Heart right ventricle (tissue), 16 donors: ENCODE data around the gene SLC3A2. TPM values are rescaled to one million over a fixed set of nuclear protein-coding genes. Genes with fewer than 3 reads are reported as not detected.

ENCODE experiments used
- ATAC-seq, 8 donors: fragments of 200-7000 bp; cut with Tn5 transposase; one replicate each; pipeline ENCODE4 v1.9.1; 2020; ENCODE audit warnings: mild to moderate bottlenecking in 8 of 8, moderate library complexity in 8 of 8, moderate number of reproducible peaks in 1 of 8
- DNase-seq, 2 donors: peaks; one replicate each; pipeline ENCODE4 v3.0.0-alpha.2; 2020
- H3K27ac ChIP-seq, 10 donors: fragments of 200-600 bp; sonication (generic) in 2 of 10; one replicate each; pipeline versions ENCODE4 v1.5.0 to v1.8.0; 2020 to 2022; ENCODE audit warnings: mild to moderate bottlenecking in 3 of 10
- H3K27me3 ChIP-seq, 7 donors: fragments of 200-600 bp; one replicate each; pipeline ENCODE4 v1.8.0; 2021 to 2022; ENCODE audit warnings: mild to moderate bottlenecking in 2 of 7
- H3K36me3 ChIP-seq, 9 donors: fragments of 200-600 bp; sonication (generic) in 1 of 9; one replicate each; pipeline versions ENCODE4 v1.5.0 to v1.8.0; 2020 to 2022; ENCODE audit warnings: mild to moderate bottlenecking in 2 of 9
- H3K4me1 ChIP-seq, 9 donors: fragments of 200-600 bp; sonication (generic) in 1 of 9; one replicate each; pipeline versions ENCODE4 v1.5.0 to v1.8.0; 2020 to 2022; ENCODE audit warnings: mild to moderate bottlenecking in 4 of 9
- H3K4me3 ChIP-seq, 10 donors: fragments of 200-600 bp; sonication (generic) in 2 of 10; one replicate each; pipeline versions ENCODE4 v1.5.0 to v1.8.0; 2020 to 2022; ENCODE audit warnings: mild to moderate bottlenecking in 7 of 10, moderate library complexity in 2 of 10
- H3K9me3 ChIP-seq, 11 donors: fragments of 200-600 bp in 10 of 11; sonication (generic) in 2 of 11; one replicate each; pipeline versions ENCODE4 v1.5.0 to v1.8.0; 2013 to 2022; ENCODE audit warnings: mild to moderate bottlenecking in 2 of 11, control low read depth in 1 of 11, moderate library complexity in 1 of 11
- WGBS, 2 donors: extraction: QIAGEN DNeasy Blood & Tissue Kit; methylation state at CpG; one replicate each; pipeline ENCODE4 v1.1.7; 2013; ENCODE audit warnings: inconsistent platforms in 1 of 2; 5-methylcytosine and 5-hydroxymethylcytosine counted together
- intact Hi-C, 10 donors: fragments of 100-400 bp; cut with DNase I; formaldehyde crosslinking; loops; one replicate each; pipeline versions ENCODE4 v1.11.1 to v1.14.2; 2022
- polyA plus RNA-seq, 2 donors: library from polyadenylated mRNA; stranded (reverse); fragments of 200-250 nt; gene quantifications; one replicate each; pipeline ENCODE4 v1.2.3, GENCODE V29; 2013
- total RNA-seq, 10 donors: library from RNA; stranded (reverse); fragmentation: NEBNext Ultra II Directional in 3 of 10; extraction: Animal tissue kit (Norgen Biotek cat#: 25700) in 3 of 10; gene quantifications; one replicate each; pipeline versions ENCODE4 v1.2.1 to v1.2.4, GENCODE V29; 2021 to 2023
- TF ChIP-seq, protein P1 (sequence below), 9 donors: fragments of 200-600 bp; sonication (generic) in 2 of 9; IDR thresholded peaks; one replicate each; pipeline versions ENCODE4 v1.5.0 to v1.8.0; 2021 to 2022; ENCODE audit warnings: antibody characterized with exemption in 9 of 9, mild to moderate bottlenecking in 5 of 9, moderate library complexity in 1 of 9
- donor health status: Arrhythmogenic right ventricular cardiomyopathy.
- donor health status: ischemic (EF 13 %, LVEDD 7.1; RV severe dilation, severe dysfunction).
- donor health status: healthy with polysubstance abuse.
- donor health status: DM: no; HTN: yes; CAD: no.
- donor health status: DM: no; HTN: no; CAD: no.
- donor health status: ischemic (EF 25% LVEDD 6.9; RV normal size, moderate dysfunction).
- donor health status: ischemic (EF 25% LVEDD 5.7; RV mildly dilated, moderate dysfunction).
- donor health status: healthy.
- donor health status: DM: yes; HTN: yes; CAD: no.
- donor health status: Ischemic cardiomyopathy.
- donor health status: ischemic (EF 35%, LVEDD 5.7; RV mildly dilated, moderate dysfunction).
- donor health status: nonischemic (EF 11% LVEDD 7.7; RV severe dilation, severe dysfunction).
- donor health status: DM: yes; HTN: yes; CAD: no.
- donor health status: PGD.
- donor health status: ischemic (EF 29% LVEDD 5.4; RV normal size, mild dysfunction).
- donor health status: nonischemic (EF 23%, LVEDD 6.1; RV moderate dilation, normal function).

Gene SLC3A2
- total and polyA plus RNA-seq, 12 donors, result 32.0 to 110 (median 42.6) TPM

DNA sequence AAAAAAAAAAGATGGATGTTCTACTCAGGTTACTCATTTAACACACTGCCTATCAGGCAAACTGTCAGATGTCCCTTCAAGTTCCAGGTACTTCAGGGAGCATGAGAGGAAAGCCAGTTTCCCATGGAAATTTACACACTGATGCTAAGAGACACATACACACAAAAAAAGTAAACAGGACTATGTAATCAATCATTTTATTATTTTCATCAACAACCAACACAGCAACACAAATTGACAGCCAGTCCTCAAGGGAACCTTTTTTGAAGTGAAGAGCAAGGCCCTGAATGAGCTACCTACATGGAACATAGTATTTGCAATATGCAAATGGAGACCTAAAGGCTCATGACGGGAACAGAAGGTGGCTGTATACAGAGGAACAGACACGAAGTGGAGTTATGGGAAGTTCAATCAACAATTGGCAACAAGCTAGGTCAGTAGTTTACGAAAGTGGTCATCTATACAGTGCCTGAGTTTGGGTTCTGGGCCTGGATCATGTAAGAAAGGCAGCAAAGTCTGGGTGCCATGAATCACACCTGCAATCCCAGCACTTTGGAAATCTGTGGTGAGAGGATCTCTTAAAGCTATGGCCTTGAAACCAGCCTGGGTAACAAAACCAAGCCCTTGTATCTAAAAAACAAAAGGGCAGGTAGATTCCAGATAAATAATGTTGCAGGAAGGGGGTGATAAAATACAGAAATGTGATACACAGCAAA lies 28.7 kb upstream of the SLC3A2 start:
- DNase-seq (no peak), ATAC-seq (no peak)
- Histone ChIP-seq H3K27me3 (no peaks in the 10 kb centered on the region), H3K27ac (no peak overlapping the region), H3K9me3 (no peaks in the 10 kb centered on the region), H3K4me1 (peaks cover 12 to 39% (median 29%) of the 10 kb centered on the region in 9 donors), H3K36me3 (peaks cover 0 to 39% (median 29%) of the 10 kb centered on the region in 9 donors), H3K4me3 (no peak overlapping the region)
- intact Hi-C loops, result loop anchor here in 1 of 10 donors (10.0 kb wide), 1 partner anchor 277 kb away; the partner anchor contains the start of gene EEF1G
- TF ChIP-seq, protein P1, sequence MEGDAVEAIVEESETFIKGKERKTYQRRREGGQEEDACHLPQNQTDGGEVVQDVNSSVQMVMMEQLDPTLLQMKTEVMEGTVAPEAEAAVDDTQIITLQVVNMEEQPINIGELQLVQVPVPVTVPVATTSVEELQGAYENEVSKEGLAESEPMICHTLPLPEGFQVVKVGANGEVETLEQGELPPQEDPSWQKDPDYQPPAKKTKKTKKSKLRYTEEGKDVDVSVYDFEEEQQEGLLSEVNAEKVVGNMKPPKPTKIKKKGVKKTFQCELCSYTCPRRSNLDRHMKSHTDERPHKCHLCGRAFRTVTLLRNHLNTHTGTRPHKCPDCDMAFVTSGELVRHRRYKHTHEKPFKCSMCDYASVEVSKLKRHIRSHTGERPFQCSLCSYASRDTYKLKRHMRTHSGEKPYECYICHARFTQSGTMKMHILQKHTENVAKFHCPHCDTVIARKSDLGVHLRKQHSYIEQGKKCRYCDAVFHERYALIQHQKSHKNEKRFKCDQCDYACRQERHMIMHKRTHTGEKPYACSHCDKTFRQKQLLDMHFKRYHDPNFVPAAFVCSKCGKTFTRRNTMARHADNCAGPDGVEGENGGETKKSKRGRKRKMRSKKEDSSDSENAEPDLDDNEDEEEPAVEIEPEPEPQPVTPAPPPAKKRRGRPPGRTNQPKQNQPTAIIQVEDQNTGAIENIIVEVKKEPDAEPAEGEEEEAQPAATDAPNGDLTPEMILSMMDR (IDR thresholded peaks at IDR 0.05), result no peak
- WGBS, 2 donors, result 59 to 63% methylated on average over 3 of the region's 3 CpGs

DNA sequence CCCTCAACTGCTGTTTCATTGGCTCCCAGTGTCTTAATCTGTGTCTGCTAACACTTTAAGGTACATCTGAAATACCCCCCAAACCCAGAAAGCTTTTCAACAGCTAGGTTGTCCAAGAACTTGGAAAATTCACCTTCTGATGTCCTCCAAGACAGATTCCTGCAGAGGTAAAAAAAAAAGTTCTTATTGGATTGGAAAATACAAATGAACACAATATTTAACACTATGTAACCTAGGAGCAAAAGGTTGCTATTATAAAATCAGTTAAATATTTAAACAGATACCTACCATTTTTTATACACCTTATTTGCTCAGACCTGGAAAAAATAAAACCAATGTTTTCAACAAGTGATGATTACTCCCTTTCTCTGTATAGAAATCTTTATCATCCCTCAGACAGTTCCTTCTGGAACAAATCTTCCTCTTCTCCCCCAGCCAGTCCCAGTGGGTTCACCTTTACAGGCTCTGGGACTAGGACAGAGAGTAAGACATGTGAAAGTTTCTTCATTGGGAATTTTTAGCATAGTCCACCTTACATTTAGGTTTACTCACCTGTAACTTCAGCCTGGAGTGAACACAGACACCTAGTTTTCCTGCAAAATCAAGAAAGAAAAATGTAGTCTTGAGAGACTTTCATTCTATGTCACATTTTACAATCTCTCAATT lies 28.0 kb upstream of the SLC3A2 start:
- DNase-seq (no peak), ATAC-seq (no peak)
- TF ChIP-seq, protein P1 (IDR thresholded peaks at IDR 0.05), result no peak
- H3K27ac ChIP-seq, result no peak overlapping the region
- peaks cover 12 to 44% (median 29%) of the 10 kb centered on the region in 9 donors for H3K4me1 ChIP-seq
- no peaks in the 10 kb centered on the region for H3K9me3 ChIP-seq
- H3K27me3 ChIP-seq, result no peaks in the 10 kb centered on the region
- H3K4me3 ChIP-seq, result no peak overlapping the region
- intact Hi-C loops, result loop anchor here in 1 of 10 donors (10.0 kb wide), 1 partner anchor 278 kb away; the partner anchor contains the start of gene EEF1G
- peaks cover 0 to 39% (median 29%) of the 10 kb centered on the region in 9 donors for H3K36me3 ChIP-seq

DNA sequence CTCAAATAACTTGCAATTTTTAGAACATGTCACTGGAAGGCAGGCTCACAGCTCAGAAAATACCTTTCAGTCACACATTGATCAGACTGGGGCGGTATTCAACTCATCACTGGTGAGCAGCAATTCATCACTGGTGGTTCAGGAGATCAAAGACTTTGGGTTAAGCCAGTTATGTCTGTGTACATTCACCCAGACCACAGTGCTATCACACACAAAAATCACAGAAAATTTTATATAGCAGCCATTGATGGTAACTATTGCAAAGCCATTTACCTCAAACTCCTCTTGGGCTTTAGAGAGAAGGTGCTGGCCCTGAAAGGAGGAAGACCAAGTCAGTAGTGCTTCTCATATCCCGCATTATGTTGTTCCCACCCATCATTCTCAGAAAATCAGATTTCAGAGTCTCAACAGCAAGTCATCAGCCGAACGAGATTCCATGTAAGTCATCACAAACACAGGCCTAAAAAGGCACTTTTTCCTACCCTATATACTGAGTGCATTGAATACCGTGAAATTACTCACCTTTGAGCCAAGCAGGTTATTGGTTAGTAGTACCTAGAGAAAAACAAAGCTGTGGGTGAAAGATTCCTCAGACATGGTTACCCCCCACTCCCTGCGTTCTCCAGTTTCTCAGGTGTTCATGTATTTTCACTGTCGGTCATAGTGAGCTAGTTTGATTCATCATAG lies 27.3 kb upstream of the SLC3A2 start:
- peak overlapping the region in 1 of 10 donors; percentile 23 for H3K27ac ChIP-seq
- TF ChIP-seq, protein P1 (IDR thresholded peaks at IDR 0.05), result no peak
- 59 to 60% methylated on average over 7 of the region's 7 CpGs for WGBS, 2 donors

More for the DNA sequence above, 27.3 kb upstream of the SLC3A2 start:
- Histone ChIP-seq H3K4me1 (peaks cover 12 to 49% (median 29%) of the 10 kb centered on the region in 9 donors), H3K27me3 (no peaks in the 10 kb centered on the region), H3K36me3 (peaks cover 0 to 39% (median 29%) of the 10 kb centered on the region in 9 donors), H3K9me3 (no peaks in the 10 kb centered on the region), H3K4me3 (peak overlapping the region in 7 of 10 donors; percentile 65 to 98 (median 75))
- ATAC-seq (no peak), DNase-seq (no peak)
- intact Hi-C loops, result loop anchor here in 1 of 10 donors (10.0 kb wide), 1 partner anchor 279 kb away; the partner anchor contains the start of gene EEF1G
